ENCODE results near the gene ERBB4. TPM values are rescaled to one million over a fixed set of nuclear protein-coding genes. Genes with fewer than 3 reads are reported as not detected.

The ERBB4 gene
- total RNA-seq, 1 donor from 2014 or later: 25.3 TPM

GRCh38 chr2:212505586-212505985, 33.0 kb downstream of the ERBB4 start:
- Histone ChIP-seq H3K27me3 (ENCODE audit: low read depth) (no peaks in the 10 kb centered on the region), H3K4me3 (no peak overlapping the region), H3K9me3 (no peaks in the 10 kb centered on the region), H3K36me3 (no peaks in the 10 kb centered on the region), H3K27ac (no peak overlapping the region), H3K4me1 (no peaks in the 10 kb centered on the region)
- ATAC-seq (no peak), DNase-seq (no peak)
- TF ChIP-seq CTCF (IDR thresholded peaks at IDR 0.05): no peak
- intact Hi-C loops (cut with DNase I): no loop called here

GRCh38 chr2:212495046-212495445, 43.6 kb downstream of the ERBB4 start:
- intact Hi-C loops (cut with DNase I): no loop called here

DNA sequence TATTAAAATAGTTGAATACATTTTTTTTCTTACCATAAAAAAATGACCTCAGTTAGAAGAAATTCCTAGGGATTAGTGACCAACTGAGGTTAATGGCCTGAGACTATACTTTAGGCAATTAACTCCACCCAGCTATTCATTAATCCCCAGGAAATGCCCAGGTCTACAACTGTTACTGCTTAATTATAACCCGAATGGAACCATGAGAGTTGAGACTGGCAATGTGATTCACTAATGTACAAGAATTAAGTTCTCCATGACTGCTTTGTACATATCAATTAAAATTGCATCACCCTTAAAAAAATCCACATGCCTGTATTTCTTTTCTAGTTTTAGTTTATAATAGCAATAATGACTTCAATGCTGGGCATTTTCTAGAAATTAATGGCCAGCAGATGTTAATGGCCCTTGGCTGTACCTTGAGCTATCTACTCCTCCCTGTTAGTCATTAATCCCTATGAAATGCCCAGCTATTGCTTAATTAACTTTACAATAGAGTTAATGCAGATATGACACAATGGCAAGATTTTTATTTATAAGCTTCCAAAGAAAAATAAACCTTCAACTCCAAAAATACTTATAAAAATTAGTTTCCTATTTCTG, 44.1 kb downstream of the ERBB4 start:
- TF ChIP-seq CTCF (IDR thresholded peaks at IDR 0.05): no peak
- ATAC-seq (no peak), DNase-seq (no peak)
- no peak overlapping the region for H3K27ac ChIP-seq
- intact Hi-C loops (cut with DNase I): no loop called here
- H3K36me3 ChIP-seq: no peaks in the 10 kb centered on the region
- no peaks in the 10 kb centered on the region for H3K27me3 ChIP-seq (ENCODE audit: low read depth)
- no peaks in the 10 kb centered on the region for H3K9me3 ChIP-seq
- no peak overlapping the region for H3K4me3 ChIP-seq
- no peaks in the 10 kb centered on the region for H3K4me1 ChIP-seq

More at GRCh38 chr2:212495046-212495445, 43.6 kb downstream of the ERBB4 start:
- H3K36me3 ChIP-seq: no peaks in the 10 kb centered on the region
- no peak for DNase-seq
- H3K4me1 ChIP-seq: no peaks in the 10 kb centered on the region
- no peak for TF ChIP-seq CTCF (IDR thresholded peaks at IDR 0.05)
- no peaks in the 10 kb centered on the region for H3K27me3 ChIP-seq (ENCODE audit: low read depth)
- no peaks in the 10 kb centered on the region for H3K9me3 ChIP-seq
- ATAC-seq: no peak
- H3K4me3 ChIP-seq: no peak overlapping the region
- H3K27ac ChIP-seq: no peak overlapping the region

GRCh38 chr2:212489719-212490346, 48.8 kb downstream of the ERBB4 start:
- H3K27ac ChIP-seq: no peak overlapping the region
- TF ChIP-seq CTCF (IDR thresholded peaks at IDR 0.05): no peak
- no peak for ATAC-seq
- no peak overlapping the region for H3K4me3 ChIP-seq
- H3K9me3 ChIP-seq: no peaks in the 10 kb centered on the region
- intact Hi-C loops (cut with DNase I): no loop called here
- H3K4me1 ChIP-seq: no peaks in the 10 kb centered on the region
- no peaks in the 10 kb centered on the region for H3K27me3 ChIP-seq (ENCODE audit: low read depth)
- H3K36me3 ChIP-seq: no peaks in the 10 kb centered on the region
- no peak for DNase-seq

DNA sequence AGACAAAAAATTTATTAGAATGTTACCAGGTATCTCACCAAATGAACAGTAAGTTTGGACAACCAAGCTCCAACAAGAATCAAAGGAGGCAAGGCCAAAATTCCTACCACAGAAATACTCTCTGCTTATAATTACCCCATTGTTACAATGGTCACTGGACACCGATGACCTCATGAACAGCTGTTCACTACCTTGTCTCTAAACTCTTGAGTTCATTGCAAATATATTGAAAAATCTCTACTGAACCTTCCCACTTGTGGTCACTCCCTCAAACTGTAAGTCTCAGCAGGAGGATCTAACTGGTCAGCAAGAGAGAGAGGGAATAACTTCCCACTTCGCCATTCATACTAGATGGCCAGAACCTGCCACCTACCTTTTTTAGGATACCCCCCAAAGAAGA, 50.0 kb downstream of the ERBB4 start:
- Histone ChIP-seq H3K4me3 (no peak overlapping the region), H3K36me3 (no peaks in the 10 kb centered on the region), H3K27me3 (ENCODE audit: low read depth) (no peaks in the 10 kb centered on the region), H3K4me1 (no peaks in the 10 kb centered on the region), H3K9me3 (no peaks in the 10 kb centered on the region), H3K27ac (no peak overlapping the region)
- DNase-seq (no peak), ATAC-seq (no peak)
- no peak for TF ChIP-seq CTCF (IDR thresholded peaks at IDR 0.05)
- intact Hi-C loops (cut with DNase I): no loop called here
